Measurements from ENCODE around the gene TMEM181.
"Not testable (repeated sequence)": the region's sequence is repeated elsewhere in the genome, so short reads cannot be mapped to it uniquely, and the experiment has no call there.

Gene TMEM181

DNA sequence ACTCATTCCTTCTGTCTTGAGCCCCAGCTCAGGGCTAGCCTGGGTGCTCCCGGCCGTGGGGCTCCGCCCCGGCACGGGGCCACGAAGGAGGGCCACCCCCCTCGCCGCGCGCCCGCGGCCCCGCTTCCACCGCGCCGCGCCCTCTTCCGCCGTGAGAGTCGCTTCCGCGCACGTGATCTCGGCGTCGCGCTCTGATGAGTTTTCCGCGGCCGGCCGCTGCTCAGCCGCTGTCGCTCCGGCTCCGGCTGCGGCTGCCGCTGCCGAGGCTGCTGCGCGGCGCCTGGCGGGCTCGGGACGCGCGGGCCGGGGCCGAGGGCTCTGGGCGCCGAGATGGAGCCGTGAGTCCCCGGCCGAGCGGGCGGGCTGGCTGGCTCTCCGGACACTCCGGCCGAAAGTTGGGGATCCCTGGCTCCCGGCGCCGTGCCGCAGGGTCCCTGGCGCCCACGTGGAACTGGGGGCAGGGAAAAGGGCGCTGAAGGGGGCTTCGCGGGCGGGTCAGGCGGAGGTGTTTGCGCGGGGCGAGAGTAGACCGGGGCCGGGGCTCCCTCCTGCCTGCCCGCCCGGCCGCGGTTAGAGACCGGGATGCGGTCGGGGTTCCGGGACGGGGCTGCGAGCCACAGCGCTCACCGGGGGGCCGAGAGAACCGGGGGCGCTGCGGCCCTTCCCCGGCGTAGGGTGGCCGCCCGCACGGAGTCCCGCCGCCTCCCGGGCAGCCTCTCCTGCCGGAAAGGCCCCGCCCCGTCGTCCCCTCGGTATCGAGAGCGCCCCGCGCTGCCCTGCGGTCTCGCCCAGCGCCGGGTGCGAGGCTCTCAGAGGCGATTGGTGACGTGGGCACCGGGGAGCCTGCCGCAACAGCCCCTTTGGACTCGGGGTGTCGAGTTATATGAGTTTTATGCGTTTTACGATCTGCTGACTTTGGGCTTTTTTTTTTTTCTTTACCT lies at the start of gene TMEM181:
TSS of gene TMEM181 (plus strand) at position 197 of the 941 bp plus-strand sequence. CDS start at position 331, 134 bp downstream.
- peak; percentile 70 for DNase-seq

DNA sequence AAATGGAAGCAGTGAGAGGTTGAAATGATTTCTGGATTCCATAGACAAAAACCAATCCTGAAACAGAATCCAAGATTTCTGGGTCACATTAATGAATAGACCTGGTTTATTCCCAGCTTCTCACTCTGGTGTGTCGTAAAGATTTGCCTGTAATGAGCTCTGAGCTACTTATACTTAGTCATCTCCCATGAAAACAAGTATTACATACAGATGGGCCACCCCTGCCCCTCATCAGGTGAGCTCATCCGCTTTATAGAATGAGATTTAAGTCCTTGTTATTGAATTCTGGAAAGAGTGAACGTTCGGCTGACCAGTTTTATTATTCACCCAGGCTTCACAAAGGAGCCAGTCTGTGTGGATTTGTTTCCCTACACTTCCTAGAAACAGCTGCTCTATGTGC lies 47.1 kb upstream of the TMEM181 start:
- DNase-seq: no peak

- no peak for DNase-seq
Observed at GRCh38 chr6:158514176-158514575, 45.7 kb upstream of the TMEM181 start.

DNA sequence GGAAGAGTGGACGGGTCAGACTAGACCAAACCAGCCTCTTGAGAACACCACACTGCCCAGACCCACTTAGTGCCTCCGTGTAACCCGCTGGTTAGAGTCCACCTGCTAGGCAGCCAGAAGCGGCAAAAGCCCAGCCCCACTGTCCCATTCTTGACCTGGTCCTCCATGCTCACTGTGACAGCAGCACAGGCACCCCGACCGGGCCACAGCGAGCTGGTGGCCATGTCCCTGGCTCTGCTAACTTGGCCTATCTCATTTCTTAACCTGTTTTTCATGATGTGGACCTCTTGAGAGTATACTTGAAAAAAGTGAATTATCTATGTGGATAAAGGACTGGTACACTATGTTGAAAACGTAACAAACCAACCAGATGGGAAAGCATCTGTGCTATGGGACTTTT lies 44.9 kb upstream of the TMEM181 start:
- no peak for DNase-seq

DNA sequence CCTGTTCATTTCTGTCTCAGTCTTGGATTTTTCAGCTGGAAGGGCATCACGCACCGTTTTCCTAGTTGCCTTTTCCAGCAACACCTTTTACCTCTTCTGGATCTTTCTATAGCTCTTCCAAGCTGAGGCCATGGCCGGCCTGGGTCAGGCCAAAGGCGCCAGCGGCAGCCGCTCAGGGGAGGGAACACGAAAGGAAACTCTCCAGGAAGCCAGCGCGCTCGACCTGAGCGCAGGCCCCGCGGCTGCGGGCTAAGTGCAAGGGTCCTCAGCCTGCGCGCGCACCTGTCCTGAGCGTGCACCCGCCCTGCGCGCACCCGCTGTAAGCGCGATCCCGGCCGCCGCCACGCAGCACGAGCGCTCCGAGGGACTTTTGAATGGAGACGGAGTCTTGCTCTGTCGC lies 43.8 kb upstream of the TMEM181 start:
- DNase-seq: no peak

- no peak for DNase-seq
Observed at GRCh38 chr6:158517038-158517437, 42.9 kb upstream of the TMEM181 start.

GRCh38 chr6:158517581-158517980 lies 42.3 kb upstream of the TMEM181 start:
- no peak for DNase-seq

DNA sequence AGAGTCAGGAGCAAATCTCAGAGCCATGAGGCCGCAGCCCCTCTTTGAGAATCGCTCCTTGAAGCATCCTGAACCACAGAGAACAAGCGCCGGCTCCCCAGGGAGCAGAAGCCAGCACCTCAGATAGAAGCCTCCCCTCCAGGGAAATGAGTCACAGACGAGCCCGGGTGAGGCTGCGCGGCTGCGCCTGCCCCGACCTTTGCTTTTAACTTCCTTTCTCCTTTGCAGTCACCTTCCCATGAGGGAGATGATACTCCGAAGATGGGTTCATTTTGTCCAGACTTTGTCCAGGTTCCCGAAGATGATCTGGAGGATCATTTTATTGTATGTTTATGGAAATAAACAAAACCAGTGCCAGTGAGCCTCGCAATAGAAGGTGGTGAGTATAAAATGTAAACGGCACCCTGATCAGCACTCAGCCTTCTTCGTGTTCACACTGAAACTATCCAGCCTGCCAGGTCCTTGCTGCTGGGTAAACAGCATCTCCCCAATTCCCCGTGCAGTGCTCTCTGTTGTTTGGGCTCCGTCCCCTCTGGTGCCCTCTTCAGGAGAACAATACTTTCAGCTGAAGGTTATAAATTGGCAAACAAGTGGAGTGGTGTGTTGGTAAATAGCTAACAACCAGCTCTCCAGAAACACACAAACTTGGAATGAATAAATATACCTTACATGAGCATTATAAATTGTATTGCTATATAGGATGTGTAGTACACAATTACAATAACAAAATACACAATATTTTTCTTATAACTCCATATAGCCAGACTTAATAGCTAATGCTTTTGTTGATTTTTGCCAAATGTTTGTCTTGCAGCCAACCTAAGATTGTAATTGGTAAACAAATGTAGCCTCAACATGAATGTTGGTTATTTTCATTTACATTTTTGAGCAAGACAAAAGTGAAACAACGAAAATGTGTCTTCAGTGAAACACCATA lies 41.4 kb upstream of the TMEM181 start:
- peak; percentile 82 for DNase-seq

GRCh38 chr6:158519300-158519699 lies 40.6 kb upstream of the TMEM181 start:
- DNase-seq: no peak

DNA sequence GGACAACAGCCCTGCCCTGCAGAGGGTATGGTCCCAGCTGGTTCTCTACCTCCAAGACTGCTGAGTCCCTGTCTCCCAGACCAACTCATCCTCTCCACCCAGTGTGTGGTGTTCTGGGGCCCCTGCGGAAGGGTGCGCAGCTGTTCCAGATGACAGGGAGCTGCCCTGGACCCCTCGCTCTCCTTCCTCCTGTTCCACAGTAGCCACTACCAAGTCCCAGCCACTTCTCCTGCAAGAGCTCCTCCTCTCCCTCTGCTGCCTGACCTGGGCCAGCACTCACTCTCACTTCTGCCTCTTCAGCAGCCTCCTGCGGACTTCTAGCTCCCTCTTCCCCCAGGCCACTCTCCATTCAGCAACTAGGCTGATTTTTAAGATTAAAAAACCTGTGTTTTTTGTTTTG lies 40.1 kb upstream of the TMEM181 start:
- DNase-seq: no peak

GRCh38 chr6:158520975-158521374 lies 38.9 kb upstream of the TMEM181 start:
- not testable (repeated sequence) for DNase-seq

DNA sequence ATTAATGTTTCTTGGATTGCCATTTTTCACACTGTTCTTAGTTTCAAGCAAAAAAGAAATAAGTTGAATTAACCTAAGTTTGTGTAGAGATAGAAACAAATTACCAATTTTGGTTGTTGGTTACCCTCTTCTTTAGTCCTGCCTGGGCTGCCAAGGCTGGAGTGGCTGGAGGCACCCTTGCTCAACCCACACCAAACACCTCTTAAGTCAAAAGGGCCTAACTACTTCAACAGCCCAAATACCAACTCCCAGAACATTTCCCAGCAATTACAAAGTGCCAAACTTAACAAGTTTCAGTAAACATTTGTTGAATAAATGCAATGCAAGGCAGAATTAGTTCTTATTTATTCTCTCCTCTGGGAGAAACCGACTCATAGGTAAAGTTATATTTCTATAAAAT lies 38.1 kb upstream of the TMEM181 start:
- DNase-seq: no peak

- no peak for DNase-seq
Observed at GRCh38 chr6:158522616-158523015, 37.3 kb upstream of the TMEM181 start.

GRCh38 chr6:158524311-158524710 lies 35.6 kb upstream of the TMEM181 start:
- no peak for DNase-seq

DNA sequence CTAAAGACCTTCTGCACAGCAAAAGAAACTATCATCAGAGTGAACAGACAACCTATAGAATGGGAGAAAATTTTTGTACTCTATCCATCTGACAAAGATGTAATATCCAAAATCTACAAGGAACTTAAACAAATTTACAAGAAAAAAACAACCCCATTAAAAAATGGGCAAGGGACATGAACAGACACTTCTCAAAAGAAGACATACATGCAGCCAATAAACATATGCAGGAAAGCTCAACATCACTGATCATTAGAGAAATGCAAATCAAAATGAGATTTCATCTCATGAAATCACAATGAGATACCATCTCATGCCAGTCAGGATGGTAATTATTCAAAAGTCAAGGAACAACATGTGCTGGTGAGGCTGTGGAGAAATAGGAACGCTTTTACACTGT lies 32.0 kb upstream of the TMEM181 start:
- DNase-seq: not testable (repeated sequence)

GRCh38 chr6:158528826-158529225 lies 31.1 kb upstream of the TMEM181 start:
- DNase-seq: no peak

- DNase-seq: no peak
Observed at GRCh38 chr6:158529629-158530028, 30.3 kb upstream of the TMEM181 start.

- no peak for DNase-seq
Observed at GRCh38 chr6:158531566-158531965, 28.3 kb upstream of the TMEM181 start.

GRCh38 chr6:158531970-158532369 lies 27.9 kb upstream of the TMEM181 start:
- DNase-seq: no peak

DNA sequence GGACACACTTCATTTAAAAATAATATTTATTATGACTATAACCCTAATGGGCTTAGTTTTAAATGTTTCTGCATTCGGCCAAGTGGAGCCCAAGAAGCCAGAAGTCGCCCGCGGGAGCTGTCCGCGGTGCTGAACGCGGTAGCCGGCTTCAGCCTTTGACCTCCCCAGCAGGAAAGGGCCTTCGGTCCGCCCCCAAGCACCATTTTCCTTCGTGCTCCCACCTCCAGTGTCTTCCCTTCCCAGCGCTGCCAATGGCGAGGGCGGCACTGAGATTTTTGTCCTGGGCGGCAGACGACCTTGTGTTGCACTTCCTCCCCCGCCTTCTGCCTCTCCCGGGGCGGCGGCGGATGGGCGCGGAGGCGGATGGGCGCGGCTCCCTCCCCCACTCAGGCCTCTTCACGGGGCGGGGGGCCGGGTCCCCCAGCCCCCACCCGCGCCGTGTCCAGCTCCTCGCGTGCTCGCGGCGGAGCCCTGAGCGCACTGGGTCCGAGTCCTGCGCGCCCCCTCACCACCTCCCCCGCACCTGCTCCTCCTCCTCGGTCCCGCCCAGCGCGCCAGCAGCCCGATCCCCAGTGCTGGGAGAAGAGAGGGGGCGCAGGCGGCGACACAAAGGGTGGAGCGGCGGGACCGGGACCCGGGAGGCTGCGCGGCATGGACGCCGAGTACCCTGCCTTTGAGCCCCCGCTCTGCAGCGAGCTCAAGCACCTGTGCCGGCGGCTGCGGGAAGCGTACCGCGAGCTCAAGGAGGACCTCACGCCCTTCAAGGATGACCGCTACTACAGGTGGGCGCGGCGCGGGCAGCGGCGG lies 23.6 kb upstream of the TMEM181 start:
- DNase-seq: peak; percentile 66

DNA sequence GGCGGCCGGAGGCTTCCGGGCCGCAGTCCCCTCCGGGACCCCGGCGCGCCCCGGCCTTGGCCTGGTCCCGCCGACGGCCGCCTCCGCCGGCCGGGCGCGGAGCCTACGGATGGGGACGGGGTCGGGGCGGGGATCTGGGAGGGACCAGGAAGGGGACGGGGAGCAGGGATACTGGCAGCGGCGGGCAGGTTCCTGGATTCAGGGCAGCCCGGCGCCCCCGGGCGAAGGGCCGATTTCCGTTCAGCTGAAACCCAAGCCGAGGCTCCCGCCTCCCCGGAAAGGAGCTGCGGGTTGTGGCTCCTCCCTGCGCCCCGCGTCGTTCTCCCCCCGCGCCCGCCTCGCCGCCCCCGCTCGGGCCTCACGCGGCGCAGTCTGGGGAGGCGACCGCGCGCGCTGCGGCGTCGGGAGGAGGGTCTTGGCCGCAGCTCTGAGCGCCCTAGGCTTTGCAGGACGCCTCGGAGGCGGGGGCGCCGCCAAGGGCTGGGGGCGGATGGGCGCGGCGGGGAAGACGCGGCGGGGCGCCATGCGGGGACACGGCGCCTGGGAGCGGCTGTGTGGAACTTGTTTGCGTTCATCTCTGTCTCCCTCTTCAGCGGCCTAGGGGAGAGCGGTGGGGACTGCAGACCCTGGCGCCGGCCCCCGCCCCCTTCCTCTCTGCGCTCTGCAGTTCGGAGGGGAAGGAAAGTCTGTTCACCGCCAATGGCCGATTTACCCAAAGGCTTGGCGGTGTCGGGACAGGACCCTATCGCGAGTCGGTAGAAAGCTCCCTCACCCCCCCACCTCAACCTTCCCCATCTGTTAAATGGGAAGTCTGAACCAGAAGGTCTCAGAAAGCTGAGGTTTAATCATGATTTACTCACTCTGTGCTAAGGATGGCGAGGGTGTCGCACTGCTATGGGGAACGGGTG lies 22.7 kb upstream of the TMEM181 start:
- DNase-seq: peak; percentile 49

- DNase-seq: no peak
Observed at GRCh38 chr6:158538741-158539140, 21.1 kb upstream of the TMEM181 start.
